HCT116 (cell line): Measurements from ENCODE around the gene PCNX1. TPM values are rescaled to one million over a fixed set of nuclear protein-coding genes. Genes with fewer than 3 reads are reported as not detected.

Source experiments
- ATAC-seq: fragments of 200-7000 bp; cut with Tn5 transposase; 2 replicates; pipeline ENCODE4 v1.9.1; 2020; ENCODE audit warnings: mild to moderate bottlenecking, moderate library complexity
- BruUV-seq: library from RNA; stranded (reverse); fragments of 400-500 nt; replicated peaks from 2 replicates; lab custom pipeline; 2021; lab: Mats Ljungman, UMichigan
- CTCF ChIA-PET: fragments of 300-600 bp; sonication (Branson Sonifier 250); formaldehyde crosslinking; loops from one replicate; lab custom pipeline; 2021; ENCODE audit warnings: antibody characterized with exemption; lab: Charles Lee
- POLR2A ChIA-PET: fragments of 300-600, 350-600 bp; sonication (Branson Sonifier 250); formaldehyde crosslinking; loops from one replicate; lab custom pipeline; 2021; ENCODE audit warnings: antibody characterized with exemption; lab: Charles Lee
- RAD21 ChIA-PET, 2 experiments: fragments of 300-600 bp; sonication (Branson Sonifier 250); formaldehyde crosslinking; loops; one replicate each; lab custom pipeline; 2023; ENCODE audit warnings: low total read pairs in 2 of 2; ENCODE audit not compliant: uncharacterized antibody in 2 of 2, unreplicated experiment in 2 of 2, low non-redundant PET in 1 of 2; lab: Charles Lee
- DNase-seq: peaks from one replicate; pipeline ENCODE4 v3.0.0-alpha.2; 2010; ENCODE audit warnings: low read depth, low spot score
- H2AFZ ChIP-seq: fragments of 200-600 bp; shearing (Covaris generic), sonication (generic); 2 replicates; pipeline ENCODE4 v1.6.1; 2017; ENCODE audit warnings: low read depth, mixed run types, mixed read lengths, antibody characterized with exemption, low read length; ENCODE audit not compliant: poor library complexity, severe bottlenecking
- H3K27ac ChIP-seq: 2 replicates; pipeline ENCODE4 v1.5.1; 2012; ENCODE audit warnings: low read depth, low read length
- H3K27me3 ChIP-seq: fragments of 200-600 bp; sonication (generic); 2 replicates; pipeline ENCODE4 v1.6.1; 2016; ENCODE audit warnings: mixed run types, low read length, mixed read lengths; ENCODE audit not compliant: insufficient read depth
- H3K36me3 ChIP-seq, 2 experiments: fragments of 200-500 bp in 1 of 2; fragments of 200-600 bp in 1 of 2; sonication (Bioruptor generic) in 1 of 2; sonication (generic) in 1 of 2; 2 replicates each; pipeline versions ENCODE4 v1.5.1 to v1.6.1; 2014 to 2016; ENCODE audit warnings: low read length in 2 of 2, inconsistent platforms in 1 of 2, mixed read lengths in 1 of 2, mixed run types in 1 of 2; ENCODE audit not compliant: insufficient read depth in 2 of 2, control insufficient read depth in 1 of 2
- H3K4me1 ChIP-seq, 2 experiments: fragments of 200-600 bp in 1 of 2; sonication (generic) in 1 of 2; 2 replicates each; pipeline versions ENCODE4 v1.5.1 to v1.6.1; 2012 to 2017; ENCODE audit warnings: low read length in 2 of 2, inconsistent platforms in 1 of 2, mild to moderate bottlenecking in 1 of 2, mixed read lengths in 1 of 2, mixed run types in 1 of 2, moderate library complexity in 1 of 2; ENCODE audit not compliant: insufficient read depth in 2 of 2, control insufficient read depth in 1 of 2
- H3K4me2 ChIP-seq: fragments of 200-600 bp; sonication (generic); 2 replicates; pipeline ENCODE4 v1.6.1; 2017; ENCODE audit warnings: mixed run types, low read length, mixed read lengths
- H3K4me3 ChIP-seq, 2 experiments: fragments of 200-600 bp in 1 of 2; sonication (generic) in 1 of 2; replicated peaks in 1 of 2; 2 replicates each; pipeline ENCODE4 v1.5.1; 2011 to 2016; ENCODE audit warnings: low read length in 2 of 2, control low read depth in 1 of 2, low read depth in 1 of 2, mild to moderate bottlenecking in 1 of 2, mixed read lengths in 1 of 2, mixed run types in 1 of 2
- H3K79me2 ChIP-seq: fragments of 200-600 bp; sonication (generic); 2 replicates; pipeline ENCODE4 v1.6.1; 2017; ENCODE audit warnings: mild to moderate bottlenecking, mixed run types, low read length, moderate library complexity, mixed read lengths; ENCODE audit not compliant: insufficient read depth
- H3K9ac ChIP-seq: fragments of 200-600 bp; sonication (generic); 2 replicates; pipeline ENCODE4 v1.6.1; 2016; ENCODE audit warnings: low read length, mixed read lengths
- H3K9me2 ChIP-seq: fragments of 200-600 bp; sonication (generic), shearing (Covaris generic); 2 replicates; pipeline ENCODE4 v1.6.1; 2017; ENCODE audit warnings: mixed run types, mild to moderate bottlenecking, moderate library complexity; ENCODE audit not compliant: insufficient read depth
- H3K9me3 ChIP-seq, 2 experiments: fragments of 200-500 bp in 1 of 2; fragments of 200-600 bp in 1 of 2; sonication (Bioruptor generic) in 1 of 2; sonication (generic) in 1 of 2; 2 replicates each; pipeline ENCODE4 v1.6.1; 2014 to 2017; ENCODE audit warnings: low read length in 2 of 2, mixed read lengths in 2 of 2, inconsistent platforms in 1 of 2, low read depth in 1 of 2, mild to moderate bottlenecking in 1 of 2, mixed run types in 1 of 2, moderate library complexity in 1 of 2; ENCODE audit not compliant: control insufficient read depth in 1 of 2, insufficient read depth in 1 of 2
- H4K20me1 ChIP-seq: fragments of 200-600 bp; sonication (generic), shearing (Covaris generic); 2 replicates; pipeline ENCODE4 v1.6.1; 2017; ENCODE audit warnings: mixed run types, mild to moderate bottlenecking, moderate library complexity; ENCODE audit not compliant: insufficient read depth
- CEBPB ChIP-seq: IDR thresholded peaks from 2 replicates; pipeline ENCODE4 v1.6.1; 2012; ENCODE audit warnings: low read depth
- EZH2phosphoT487 ChIP-seq: fragments of 200-600 bp; IDR thresholded peaks from 2 replicates; pipeline ENCODE4 v1.6.1; 2018; ENCODE audit warnings: antibody characterized with exemption, borderline replicate concordance
- JUND ChIP-seq: IDR thresholded peaks from 2 replicates; pipeline ENCODE4 v1.6.1; 2012
- RAD21 ChIP-seq: IDR thresholded peaks from 2 replicates; pipeline ENCODE4 v1.6.1; 2012; ENCODE audit warnings: low read depth, mild to moderate bottlenecking
- ZFX ChIP-seq: fragments of 450-650 bp; IDR thresholded peaks from 2 replicates; pipeline ENCODE4 v1.6.1; 2017
- ZNF274 ChIP-seq: fragments of 200-500 bp; sonication (Bioruptor generic); IDR thresholded peaks from 2 replicates; pipeline ENCODE4 v1.6.1; 2014; ENCODE audit warnings: mild to moderate bottlenecking, low read depth, low read length, inconsistent platforms
- intact Hi-C: fragments of 100-400 bp; cut with micrococcal nuclease; formaldehyde crosslinking; loops from 2 replicates; pipeline ENCODE4 v1.10.0; 2022
- total RNA-seq: library from RNA; stranded (reverse); gene quantifications from one replicate; pipeline ENCODE4 v1.2.1, GENCODE V29; 2021; ENCODE audit not compliant: unreplicated experiment
- TF ChIP-seq, protein P1 (sequence below): IDR thresholded peaks from 2 replicates; pipeline ENCODE4 v1.6.1; 2012; ENCODE audit warnings: low read depth
- TF ChIP-seq, protein P2 (sequence below): IDR thresholded peaks from 2 replicates; pipeline ENCODE4 v1.6.1; 2012
- TF ChIP-seq, protein P3 (sequence below): IDR thresholded peaks from 2 replicates; pipeline ENCODE4 v1.6.1; 2011; ENCODE audit warnings: mild to moderate bottlenecking, low read length, moderate library complexity; ENCODE audit not compliant: insufficient replicate concordance; ENCODE audit errors: extremely low read depth
- TF ChIP-seq, protein P4 (sequence below), 3 experiments: fragments of 200-600 bp in 1 of 3; sonication (generic) in 1 of 3; IDR thresholded peaks in 2 of 3; conservative IDR thresholded peaks in 1 of 3; 2 replicates each; pipeline ENCODE4 v1.5.1; 2012 to 2017; ENCODE audit warnings: low read depth in 2 of 3, low read length in 2 of 3, antibody characterized with exemption in 1 of 3, borderline replicate concordance in 1 of 3, control low read depth in 1 of 3, mild to moderate bottlenecking in 1 of 3, mixed read lengths in 1 of 3, mixed run types in 1 of 3, moderate library complexity in 1 of 3; ENCODE audit not compliant: insufficient read depth in 1 of 3

PCNX1 gene
- total RNA-seq, 1 experiment from 2014 or later = 52.2 TPM

DNA sequence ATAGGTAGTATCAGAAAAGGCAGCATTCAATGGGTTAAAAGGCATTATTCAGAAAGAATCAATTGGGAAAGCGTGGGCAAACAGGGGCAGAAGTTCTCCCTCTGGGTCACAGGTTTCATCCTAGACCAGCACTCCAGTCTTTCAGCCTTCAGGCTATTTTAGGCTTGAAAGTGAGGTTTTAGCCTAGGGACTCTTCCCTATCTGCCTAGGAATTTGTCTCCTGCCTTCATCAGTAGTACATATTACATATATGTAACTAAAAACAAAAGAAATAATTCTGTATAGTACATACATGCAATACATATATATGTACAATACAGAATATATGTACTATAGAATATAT lies 34.6 kb upstream of the PCNX1 start:
- no peaks in the 10 kb centered on the region for H3K27me3 ChIP-seq
- TF ChIP-seq, protein P1, sequence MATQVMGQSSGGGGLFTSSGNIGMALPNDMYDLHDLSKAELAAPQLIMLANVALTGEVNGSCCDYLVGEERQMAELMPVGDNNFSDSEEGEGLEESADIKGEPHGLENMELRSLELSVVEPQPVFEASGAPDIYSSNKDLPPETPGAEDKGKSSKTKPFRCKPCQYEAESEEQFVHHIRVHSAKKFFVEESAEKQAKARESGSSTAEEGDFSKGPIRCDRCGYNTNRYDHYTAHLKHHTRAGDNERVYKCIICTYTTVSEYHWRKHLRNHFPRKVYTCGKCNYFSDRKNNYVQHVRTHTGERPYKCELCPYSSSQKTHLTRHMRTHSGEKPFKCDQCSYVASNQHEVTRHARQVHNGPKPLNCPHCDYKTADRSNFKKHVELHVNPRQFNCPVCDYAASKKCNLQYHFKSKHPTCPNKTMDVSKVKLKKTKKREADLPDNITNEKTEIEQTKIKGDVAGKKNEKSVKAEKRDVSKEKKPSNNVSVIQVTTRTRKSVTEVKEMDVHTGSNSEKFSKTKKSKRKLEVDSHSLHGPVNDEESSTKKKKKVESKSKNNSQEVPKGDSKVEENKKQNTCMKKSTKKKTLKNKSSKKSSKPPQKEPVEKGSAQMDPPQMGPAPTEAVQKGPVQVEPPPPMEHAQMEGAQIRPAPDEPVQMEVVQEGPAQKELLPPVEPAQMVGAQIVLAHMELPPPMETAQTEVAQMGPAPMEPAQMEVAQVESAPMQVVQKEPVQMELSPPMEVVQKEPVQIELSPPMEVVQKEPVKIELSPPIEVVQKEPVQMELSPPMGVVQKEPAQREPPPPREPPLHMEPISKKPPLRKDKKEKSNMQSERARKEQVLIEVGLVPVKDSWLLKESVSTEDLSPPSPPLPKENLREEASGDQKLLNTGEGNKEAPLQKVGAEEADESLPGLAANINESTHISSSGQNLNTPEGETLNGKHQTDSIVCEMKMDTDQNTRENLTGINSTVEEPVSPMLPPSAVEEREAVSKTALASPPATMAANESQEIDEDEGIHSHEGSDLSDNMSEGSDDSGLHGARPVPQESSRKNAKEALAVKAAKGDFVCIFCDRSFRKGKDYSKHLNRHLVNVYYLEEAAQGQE = no peak
- TF ChIP-seq RAD21 (no peak), EZH2phosphoT487 (no peak), JUND (no peak), CEBPB (no peak), ZFX (no peak), ZNF274 (no peak)
- TF ChIP-seq, protein P2, sequence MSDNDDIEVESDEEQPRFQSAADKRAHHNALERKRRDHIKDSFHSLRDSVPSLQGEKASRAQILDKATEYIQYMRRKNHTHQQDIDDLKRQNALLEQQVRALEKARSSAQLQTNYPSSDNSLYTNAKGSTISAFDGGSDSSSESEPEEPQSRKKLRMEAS = no peak
- TF ChIP-seq, protein P3, sequence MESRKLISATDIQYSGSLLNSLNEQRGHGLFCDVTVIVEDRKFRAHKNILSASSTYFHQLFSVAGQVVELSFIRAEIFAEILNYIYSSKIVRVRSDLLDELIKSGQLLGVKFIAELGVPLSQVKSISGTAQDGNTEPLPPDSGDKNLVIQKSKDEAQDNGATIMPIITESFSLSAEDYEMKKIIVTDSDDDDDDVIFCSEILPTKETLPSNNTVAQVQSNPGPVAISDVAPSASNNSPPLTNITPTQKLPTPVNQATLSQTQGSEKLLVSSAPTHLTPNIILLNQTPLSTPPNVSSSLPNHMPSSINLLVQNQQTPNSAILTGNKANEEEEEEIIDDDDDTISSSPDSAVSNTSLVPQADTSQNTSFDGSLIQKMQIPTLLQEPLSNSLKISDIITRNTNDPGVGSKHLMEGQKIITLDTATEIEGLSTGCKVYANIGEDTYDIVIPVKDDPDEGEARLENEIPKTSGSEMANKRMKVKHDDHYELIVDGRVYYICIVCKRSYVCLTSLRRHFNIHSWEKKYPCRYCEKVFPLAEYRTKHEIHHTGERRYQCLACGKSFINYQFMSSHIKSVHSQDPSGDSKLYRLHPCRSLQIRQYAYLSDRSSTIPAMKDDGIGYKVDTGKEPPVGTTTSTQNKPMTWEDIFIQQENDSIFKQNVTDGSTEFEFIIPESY = no peak
- TF ChIP-seq, protein P4, sequence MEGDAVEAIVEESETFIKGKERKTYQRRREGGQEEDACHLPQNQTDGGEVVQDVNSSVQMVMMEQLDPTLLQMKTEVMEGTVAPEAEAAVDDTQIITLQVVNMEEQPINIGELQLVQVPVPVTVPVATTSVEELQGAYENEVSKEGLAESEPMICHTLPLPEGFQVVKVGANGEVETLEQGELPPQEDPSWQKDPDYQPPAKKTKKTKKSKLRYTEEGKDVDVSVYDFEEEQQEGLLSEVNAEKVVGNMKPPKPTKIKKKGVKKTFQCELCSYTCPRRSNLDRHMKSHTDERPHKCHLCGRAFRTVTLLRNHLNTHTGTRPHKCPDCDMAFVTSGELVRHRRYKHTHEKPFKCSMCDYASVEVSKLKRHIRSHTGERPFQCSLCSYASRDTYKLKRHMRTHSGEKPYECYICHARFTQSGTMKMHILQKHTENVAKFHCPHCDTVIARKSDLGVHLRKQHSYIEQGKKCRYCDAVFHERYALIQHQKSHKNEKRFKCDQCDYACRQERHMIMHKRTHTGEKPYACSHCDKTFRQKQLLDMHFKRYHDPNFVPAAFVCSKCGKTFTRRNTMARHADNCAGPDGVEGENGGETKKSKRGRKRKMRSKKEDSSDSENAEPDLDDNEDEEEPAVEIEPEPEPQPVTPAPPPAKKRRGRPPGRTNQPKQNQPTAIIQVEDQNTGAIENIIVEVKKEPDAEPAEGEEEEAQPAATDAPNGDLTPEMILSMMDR (IDR thresholded peaks at IDR 0.05 in 2 of 3, conservative IDR thresholded peaks at IDR 0.05 in 1 of 3; ENCODE audit: borderline replicate concordance in 1 of 3, insufficient read depth in 1 of 3, low read depth in 2 of 3, low read length in 2 of 3) = no peak
- TF ChIP-seq, all 23 proteins: peak for 0
- intact Hi-C loops = no loop called here
- Histone ChIP-seq H3K4me1 (no peaks in the 10 kb centered on the region), H3K79me2 (no peaks in the 10 kb centered on the region), H3K9me2 (no peaks in the 10 kb centered on the region), H3K27ac (no peak overlapping the region), H3K36me3 (no peaks in the 10 kb centered on the region), H3K4me2 (no peak overlapping the region), H4K20me1 (no peaks in the 10 kb centered on the region), H3K9ac (no peak overlapping the region), H3K9me3 (peaks cover 4 to 7% of the 10 kb centered on the region in 2 experiments; a peak in 2 of 4 replicates), H2AFZ (no peak overlapping the region), H3K4me3 (no peak overlapping the region)
- ChIA-PET POLR2A (no interaction called here), RAD21 (no interaction called here), CTCF (no interaction called here)
- ATAC-seq (no peak), DNase-seq (no peak)
- BruUV-seq = no TSS peak
